Esophagus (tissue), 2 donors: ENCODE measurements around the gene RUVBL2. TPM values are rescaled to one million over a fixed set of nuclear protein-coding genes. Genes with fewer than 3 reads are reported as not detected.

Experiments used
- H3K27ac ChIP-seq, 2 donors: one replicate each; pipeline ENCODE4 v1.5.1; 2013; ENCODE audit warnings: low read depth in 2 of 2, mild to moderate bottlenecking in 2 of 2, inconsistent platforms in 1 of 2, low read length in 1 of 2, moderate library complexity in 1 of 2
- H3K27me3 ChIP-seq, 2 donors: one replicate each; pipeline ENCODE4 v1.6.1; 2013; ENCODE audit warnings: low read length in 2 of 2, control low read depth in 1 of 2, mild to moderate bottlenecking in 1 of 2; ENCODE audit not compliant: insufficient read depth in 2 of 2, control insufficient read depth in 1 of 2
- H3K36me3 ChIP-seq, 2 donors: one replicate each; pipeline ENCODE4 v1.6.1; 2013; ENCODE audit warnings: low read length in 1 of 2; ENCODE audit not compliant: control insufficient read depth in 2 of 2, insufficient read depth in 2 of 2
- H3K4me1 ChIP-seq, 2 donors: one replicate each; pipeline ENCODE4 v1.6.1; 2013; ENCODE audit warnings: low read length in 1 of 2; ENCODE audit not compliant: control insufficient read depth in 2 of 2, insufficient read depth in 2 of 2
- H3K4me3 ChIP-seq, 2 donors: one replicate each; pipeline ENCODE4 v1.5.1; 2013; ENCODE audit warnings: low read length in 2 of 2, mild to moderate bottlenecking in 2 of 2, low read depth in 1 of 2, moderate library complexity in 1 of 2
- H3K9me3 ChIP-seq, 2 donors: one replicate each; pipeline ENCODE4 v1.6.1; 2013; ENCODE audit warnings: mild to moderate bottlenecking in 2 of 2, low read depth in 1 of 2, low read length in 1 of 2, moderate library complexity in 1 of 2; ENCODE audit not compliant: control insufficient read depth in 2 of 2, insufficient read depth in 1 of 2
- WGBS, 2 donors: extraction: QIAGEN DNeasy Blood & Tissue Kit; methylation state at CpG; one replicate each; pipeline ENCODE4 v1.1.7; 2013; 5-methylcytosine and 5-hydroxymethylcytosine counted together
- polyA plus RNA-seq, 2 donors: library from polyadenylated mRNA; stranded (reverse); fragments of 200-250 nt; gene quantifications; one replicate each; pipeline ENCODE4 v1.2.3, GENCODE V29; 2013
- donor health status: healthy with polysubstance abuse.
- donor health status: Bipolar disorder and iron deficiency.

The RUVBL2 gene
- polyA plus RNA-seq, 2 donors = 56.1 to 87.4 TPM

- peaks cover 0 to 38% of the 10 kb centered on the region in 2 donors for H3K36me3 ChIP-seq
Observed at GRCh38 chr19:48987323-48987722, 6.4 kb upstream of the RUVBL2 start.

GRCh38 chr19:48988286-48988685, 5.4 kb upstream of the RUVBL2 start:
- Histone ChIP-seq H3K27me3 (no peaks in the 10 kb centered on the region), H3K4me1 (peaks cover 11 to 14% of the 10 kb centered on the region in 2 donors), H3K36me3 (peaks cover 0 to 30% of the 10 kb centered on the region in 2 donors), H3K4me3 (no peak overlapping the region), H3K9me3 (no peaks in the 10 kb centered on the region), H3K27ac (no peak overlapping the region)
- WGBS, 2 donors = 94 to 95% methylated on average over 7 of the region's 7 CpGs

More at GRCh38 chr19:48987323-48987722, 6.4 kb upstream of the RUVBL2 start:
- Histone ChIP-seq H3K4me3 (no peak overlapping the region), H3K27me3 (no peaks in the 10 kb centered on the region), H3K4me1 (peaks cover 11 to 14% of the 10 kb centered on the region in 2 donors), H3K9me3 (no peaks in the 10 kb centered on the region), H3K27ac (no peak overlapping the region)
- WGBS, 2 donors = 84 to 88% methylated on average over 7 of the region's 7 CpGs

GRCh38 chr19:48988860-48989259, 4.8 kb upstream of the RUVBL2 start:
- Histone ChIP-seq H3K4me1 (peaks cover 11 to 14% of the 10 kb centered on the region in 2 donors), H3K4me3 (no peak overlapping the region), H3K9me3 (no peaks in the 10 kb centered on the region), H3K27ac (no peak overlapping the region), H3K27me3 (no peaks in the 10 kb centered on the region), H3K36me3 (peaks cover 0 to 30% of the 10 kb centered on the region in 2 donors)
- WGBS, 2 donors = 94 to 97% methylated on average over 9 of the region's 9 CpGs

GRCh38 chr19:48989701-48990291, 3.9 kb upstream of the RUVBL2 start:
- Histone ChIP-seq H3K4me1 (peaks cover 12 to 14% of the 10 kb centered on the region in 2 donors), H3K36me3 (peaks cover 0 to 30% of the 10 kb centered on the region in 2 donors), H3K27ac (no peak overlapping the region), H3K4me3 (no peak overlapping the region), H3K9me3 (no peaks in the 10 kb centered on the region), H3K27me3 (no peaks in the 10 kb centered on the region)
- WGBS, 2 donors = 74 to 82% methylated on average over 17 of the region's 17 CpGs

GRCh38 chr19:48990400-48990799, 3.3 kb upstream of the RUVBL2 start:
- Histone ChIP-seq H3K9me3 (no peaks in the 10 kb centered on the region), H3K4me3 (no peak overlapping the region), H3K27me3 (no peaks in the 10 kb centered on the region), H3K36me3 (peaks cover 0 to 25% of the 10 kb centered on the region in 2 donors), H3K4me1 (peaks cover 14 to 15% of the 10 kb centered on the region in 2 donors), H3K27ac (no peak overlapping the region)
- WGBS, 2 donors = 56 to 63% methylated on average over 4 of the region's 4 CpGs

- Histone ChIP-seq H3K27me3 (no peaks in the 10 kb centered on the region), H3K27ac (no peak overlapping the region), H3K36me3 (peaks cover 0 to 19% of the 10 kb centered on the region in 2 donors), H3K9me3 (no peaks in the 10 kb centered on the region), H3K4me1 (peaks cover 14 to 15% of the 10 kb centered on the region in 2 donors), H3K4me3 (peak overlapping the region in 1 of 2 donors; percentile 89)
- 80 to 83% methylated on average over 22 of the region's 22 CpGs for WGBS, 2 donors
Observed at GRCh38 chr19:48991011-48991609, 2.6 kb upstream of the RUVBL2 start.

GRCh38 chr19:48991873-48992580, 1.7 kb upstream of the RUVBL2 start:
- Histone ChIP-seq H3K9me3 (no peaks in the 10 kb centered on the region), H3K36me3 (peaks cover 0 to 17% of the 10 kb centered on the region in 2 donors), H3K27ac (peak overlapping the region; percentile 76 to 97), H3K27me3 (no peaks in the 10 kb centered on the region), H3K4me1 (peaks cover 14 to 15% of the 10 kb centered on the region in 2 donors), H3K4me3 (peak overlapping the region; percentile 60 to 89)
- WGBS, 2 donors = 22 to 24% methylated on average over 8 of the region's 8 CpGs

GRCh38 chr19:48992581-48993174, 1.0 kb upstream of the RUVBL2 start:
- H3K27ac ChIP-seq = peak overlapping the region; percentile 76 to 97
- no peaks in the 10 kb centered on the region for H3K27me3 ChIP-seq
- H3K9me3 ChIP-seq = no peaks in the 10 kb centered on the region
- peaks cover 0 to 14% of the 10 kb centered on the region in 2 donors for H3K36me3 ChIP-seq
- peak overlapping the region; percentile 60 to 89 for H3K4me3 ChIP-seq
- 0% methylated on average over 20 of the region's 20 CpGs for WGBS, 2 donors
- H3K4me1 ChIP-seq = peaks cover 14 to 15% of the 10 kb centered on the region in 2 donors

- H3K36me3 ChIP-seq = peaks cover 0 to 6% of the 10 kb centered on the region in 2 donors
- no peaks in the 10 kb centered on the region for H3K9me3 ChIP-seq
- H3K27me3 ChIP-seq = no peaks in the 10 kb centered on the region
- peak overlapping the region; percentile 62 to 89 for H3K4me3 ChIP-seq
- WGBS, 2 donors = 1 to 3% methylated on average over 13 of the region's 13 CpGs
- H3K27ac ChIP-seq = peak overlapping the region; percentile 94 to 98
- H3K4me1 ChIP-seq = peaks cover 14 to 15% of the 10 kb centered on the region in 2 donors
Observed at GRCh38 chr19:48994035-48994386, 324 bp downstream of the RUVBL2 start.
